ENCODE data around the gene MTERF1.

Gene MTERF1

GRCh38 chr7:91880016-91880412, 488 bp downstream of the MTERF1 start:
- no peak for TF ChIP-seq TAF1 (IDR thresholded peaks at IDR 0.05; ENCODE audit: borderline replicate concordance, insufficient read depth, low read length)
- no peak for TF ChIP-seq FOXP2 (optimal IDR thresholded peaks at IDR 0.05; ENCODE audit: borderline replicate concordance, extremely low read depth, extremely low read length, insufficient read depth)
- TF ChIP-seq REST (IDR thresholded peaks at IDR 0.05; ENCODE audit: insufficient read depth in 1 of 2, low read depth in 2 of 2, low read length in 2 of 2) = no peak
- TF ChIP-seq POLR2AphosphoS5 (IDR thresholded peaks at IDR 0.05; ENCODE audit: low read depth, low read length) = no peak
- no peak for TF ChIP-seq SIN3A (IDR thresholded peaks at IDR 0.05; ENCODE audit: borderline replicate concordance, insufficient read depth, low read length)

- no peak for TF ChIP-seq SIN3A (IDR thresholded peaks at IDR 0.05; ENCODE audit: borderline replicate concordance, insufficient read depth, low read length)
- TF ChIP-seq FOXP2 (optimal IDR thresholded peaks at IDR 0.05; ENCODE audit: borderline replicate concordance, extremely low read depth, extremely low read length, insufficient read depth) = no peak
- no peak for TF ChIP-seq REST (IDR thresholded peaks at IDR 0.05; ENCODE audit: insufficient read depth in 1 of 2, low read depth in 2 of 2, low read length in 2 of 2)
- no peak for TF ChIP-seq POLR2AphosphoS5 (IDR thresholded peaks at IDR 0.05; ENCODE audit: low read depth, low read length)
- no peak for TF ChIP-seq TAF1 (IDR thresholded peaks at IDR 0.05; ENCODE audit: borderline replicate concordance, insufficient read depth, low read length)
Observed at GRCh38 chr7:91876391-91877133, 3.9 kb downstream of the MTERF1 start.

GRCh38 chr7:91875851-91876250, 4.7 kb downstream of the MTERF1 start:
- TF ChIP-seq FOXP2 (optimal IDR thresholded peaks at IDR 0.05; ENCODE audit: borderline replicate concordance, extremely low read depth, extremely low read length, insufficient read depth) = no peak
- no peak for TF ChIP-seq TAF1 (IDR thresholded peaks at IDR 0.05; ENCODE audit: borderline replicate concordance, insufficient read depth, low read length)
- no peak for TF ChIP-seq REST (IDR thresholded peaks at IDR 0.05; ENCODE audit: insufficient read depth in 1 of 2, low read depth in 2 of 2, low read length in 2 of 2)
- no peak for TF ChIP-seq POLR2AphosphoS5 (IDR thresholded peaks at IDR 0.05; ENCODE audit: low read depth, low read length)
- no peak for TF ChIP-seq SIN3A (IDR thresholded peaks at IDR 0.05; ENCODE audit: borderline replicate concordance, insufficient read depth, low read length)

- TF ChIP-seq FOXP2 (optimal IDR thresholded peaks at IDR 0.05; ENCODE audit: borderline replicate concordance, extremely low read depth, extremely low read length, insufficient read depth) (no peak), POLR2AphosphoS5 (IDR thresholded peaks at IDR 0.05; ENCODE audit: low read depth, low read length) (no peak), REST (IDR thresholded peaks at IDR 0.05; ENCODE audit: insufficient read depth in 1 of 2, low read depth in 2 of 2, low read length in 2 of 2) (no peak), TAF1 (IDR thresholded peaks at IDR 0.05; ENCODE audit: borderline replicate concordance, insufficient read depth, low read length) (no peak)
Observed at GRCh38 chr7:91872928-91873327, 7.6 kb downstream of the MTERF1 start.

Data from PFSK-1 (cell line).